HG03139 (cell line): ENCODE measurements around the gene FJX1.
A peak's percentile ranks its signal among the peaks of the same experiment; 100 is the strongest.

Source experiments
- ATAC-seq: cut with Tn5 transposase; IDR thresholded peaks from one replicate; pipeline ENCODE4 v1.9.1; 2021; ENCODE audit not compliant: unreplicated experiment

FJX1 gene, protein sequence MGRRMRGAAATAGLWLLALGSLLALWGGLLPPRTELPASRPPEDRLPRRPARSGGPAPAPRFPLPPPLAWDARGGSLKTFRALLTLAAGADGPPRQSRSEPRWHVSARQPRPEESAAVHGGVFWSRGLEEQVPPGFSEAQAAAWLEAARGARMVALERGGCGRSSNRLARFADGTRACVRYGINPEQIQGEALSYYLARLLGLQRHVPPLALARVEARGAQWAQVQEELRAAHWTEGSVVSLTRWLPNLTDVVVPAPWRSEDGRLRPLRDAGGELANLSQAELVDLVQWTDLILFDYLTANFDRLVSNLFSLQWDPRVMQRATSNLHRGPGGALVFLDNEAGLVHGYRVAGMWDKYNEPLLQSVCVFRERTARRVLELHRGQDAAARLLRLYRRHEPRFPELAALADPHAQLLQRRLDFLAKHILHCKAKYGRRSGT

GRCh38 chr11:35617687-35618496, at the start of gene FJX1:
Gene FJX1, plus strand, starts transcription at chr11:35618460. Its CDS starts 177 bp downstream, at chr11:35618637.
- peak; percentile 28 for ATAC-seq

DNA sequence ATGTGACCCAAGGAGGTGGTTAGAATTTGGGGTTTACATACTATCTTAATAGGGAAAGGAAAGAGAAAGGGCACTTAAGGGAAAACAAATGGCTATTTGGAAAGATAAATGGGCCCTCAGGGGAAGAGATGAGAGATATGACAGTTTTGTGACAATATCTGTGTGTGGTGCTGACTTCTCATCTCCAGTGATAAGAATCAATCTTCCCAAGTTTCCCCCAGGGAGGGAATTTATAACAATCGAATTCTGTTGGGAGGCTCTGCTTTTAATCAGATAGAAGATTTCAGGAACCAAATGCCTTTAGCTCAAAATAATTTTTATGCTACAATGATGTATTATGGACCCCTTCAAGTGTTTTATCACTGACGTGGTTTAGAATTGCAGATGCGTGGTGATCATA, 46.6 kb upstream of the FJX1 start:
- no peak for ATAC-seq

GRCh38 chr11:35579557-35580396, 38.5 kb upstream of the FJX1 start:
- no peak for ATAC-seq

GRCh38 chr11:35580397-35580781, 37.9 kb upstream of the FJX1 start:
- no peak for ATAC-seq

- ATAC-seq = no peak
Observed at GRCh38 chr11:35582033-35582432, 36.2 kb upstream of the FJX1 start.

GRCh38 chr11:35583126-35583525, 35.1 kb upstream of the FJX1 start:
- ATAC-seq = no peak

DNA sequence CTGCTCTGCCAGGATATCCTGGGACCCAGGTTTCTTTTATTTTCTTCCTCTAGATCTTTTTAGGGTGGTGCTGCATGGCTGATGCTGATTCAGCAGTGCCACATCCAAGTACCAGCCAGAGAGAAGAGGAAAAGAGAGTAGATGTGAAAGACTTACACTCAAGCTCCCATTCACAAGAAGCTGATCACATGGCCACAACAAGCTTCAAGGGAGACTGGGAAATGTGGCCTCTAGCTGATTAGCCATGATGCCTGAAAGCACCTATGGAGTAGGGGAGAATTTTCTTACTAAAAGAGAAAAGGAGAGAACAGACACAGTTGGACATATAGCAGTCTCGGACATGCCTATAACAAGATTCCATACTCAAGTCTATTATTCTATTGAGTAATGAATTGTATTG, 34.4 kb upstream of the FJX1 start:
- no peak for ATAC-seq

DNA sequence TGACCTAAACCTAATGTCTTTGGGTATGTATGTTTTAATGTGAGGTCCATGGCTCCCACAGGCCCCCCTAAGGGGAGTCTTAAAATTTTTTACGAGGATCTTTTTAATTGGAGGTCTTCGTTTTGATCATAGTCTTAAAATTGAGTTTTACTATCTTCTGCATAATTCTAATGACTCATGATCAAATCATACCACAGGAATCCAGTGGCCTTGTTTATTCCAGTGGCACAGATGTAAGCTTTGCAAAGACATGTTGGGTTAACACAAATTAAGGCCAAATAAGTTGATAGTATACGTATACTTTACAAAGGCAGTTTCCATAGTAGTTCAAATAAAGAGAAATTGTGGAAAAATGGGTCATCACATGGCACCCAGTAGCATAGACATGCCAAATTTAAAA, 33.9 kb upstream of the FJX1 start:
- no peak for ATAC-seq

DNA sequence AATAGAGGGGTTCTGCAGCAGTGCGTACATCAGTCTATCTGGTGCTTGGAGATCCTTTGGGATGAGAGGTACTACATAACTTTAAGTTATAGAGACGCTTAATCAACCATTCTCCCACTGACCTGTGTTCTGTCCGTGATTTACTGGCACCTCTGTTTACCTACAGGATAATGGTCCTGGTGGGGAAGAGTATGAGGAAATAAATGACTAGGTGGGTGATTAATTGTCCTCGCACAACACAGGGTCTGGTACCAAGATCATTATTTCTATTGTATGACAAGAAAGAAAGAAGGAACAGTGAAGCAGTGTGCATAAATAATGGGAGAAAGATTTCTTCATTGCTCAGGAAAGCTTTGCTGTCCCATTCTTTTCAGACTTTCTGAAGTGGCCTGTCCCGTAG, 32.8 kb upstream of the FJX1 start:
- no peak for ATAC-seq

DNA sequence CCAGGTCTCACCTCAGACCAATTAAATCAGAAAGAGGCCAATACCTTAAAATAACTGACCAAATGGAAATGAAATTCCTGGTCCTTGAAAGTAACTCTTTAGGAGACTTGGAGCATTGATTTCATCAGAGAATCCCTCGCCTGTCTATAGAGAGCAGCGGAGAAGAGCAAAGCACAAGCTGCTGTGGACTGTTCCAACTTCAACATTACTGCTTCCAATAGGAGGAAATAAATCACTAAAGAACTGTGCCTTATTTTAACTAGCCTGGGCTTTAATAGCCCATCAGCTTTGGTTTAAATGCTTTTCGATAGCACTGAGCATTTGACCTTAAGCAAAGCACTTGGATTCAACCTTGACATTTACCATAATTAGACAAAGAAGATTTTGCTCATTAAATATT, 32.0 kb upstream of the FJX1 start:
- no peak for ATAC-seq

GRCh38 chr11:35587972-35588371, 30.3 kb upstream of the FJX1 start:
- no peak for ATAC-seq

DNA sequence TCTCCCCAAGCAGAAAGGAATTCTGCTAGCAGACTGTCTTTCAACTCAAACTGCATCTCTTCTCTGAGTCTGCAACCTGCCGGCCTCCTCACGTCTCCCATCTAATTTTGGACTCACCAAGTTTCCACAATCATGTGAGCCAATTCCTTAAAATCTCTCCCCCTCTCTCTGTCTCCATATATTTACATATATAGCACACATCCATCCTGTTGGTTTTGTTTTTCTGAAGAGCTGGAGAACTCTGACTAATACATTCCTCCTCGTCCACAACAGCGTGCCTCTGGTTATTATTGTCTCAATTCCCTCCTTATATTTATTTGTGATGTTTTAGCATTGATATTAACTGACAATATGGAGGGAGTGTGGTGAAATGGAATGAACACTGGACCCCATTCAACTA, 29.6 kb upstream of the FJX1 start:
- ATAC-seq = no peak

GRCh38 chr11:35589281-35589680, 29.0 kb upstream of the FJX1 start:
- ATAC-seq = no peak

DNA sequence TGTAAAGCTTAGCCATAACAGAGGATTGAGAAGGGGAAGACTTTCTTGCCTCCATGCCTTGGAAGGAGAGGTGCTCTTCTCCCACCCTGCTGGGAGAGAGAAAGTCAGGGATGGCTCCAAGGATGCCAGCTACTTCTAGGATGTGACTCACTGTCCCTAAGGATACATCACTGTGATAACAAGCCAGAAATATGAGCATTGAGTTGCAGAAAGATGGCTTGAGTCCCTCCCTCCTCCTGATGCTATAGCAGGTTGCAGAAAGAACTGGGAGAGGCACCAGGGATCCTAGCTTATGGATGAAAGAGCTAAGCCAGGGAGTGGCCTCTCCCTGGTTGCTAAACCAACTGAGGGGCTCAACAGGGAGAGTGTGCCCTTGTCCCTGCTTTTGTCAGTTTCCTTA, 27.8 kb upstream of the FJX1 start:
- ATAC-seq = no peak

GRCh38 chr11:35593143-35593542, 25.1 kb upstream of the FJX1 start:
- no peak for ATAC-seq

DNA sequence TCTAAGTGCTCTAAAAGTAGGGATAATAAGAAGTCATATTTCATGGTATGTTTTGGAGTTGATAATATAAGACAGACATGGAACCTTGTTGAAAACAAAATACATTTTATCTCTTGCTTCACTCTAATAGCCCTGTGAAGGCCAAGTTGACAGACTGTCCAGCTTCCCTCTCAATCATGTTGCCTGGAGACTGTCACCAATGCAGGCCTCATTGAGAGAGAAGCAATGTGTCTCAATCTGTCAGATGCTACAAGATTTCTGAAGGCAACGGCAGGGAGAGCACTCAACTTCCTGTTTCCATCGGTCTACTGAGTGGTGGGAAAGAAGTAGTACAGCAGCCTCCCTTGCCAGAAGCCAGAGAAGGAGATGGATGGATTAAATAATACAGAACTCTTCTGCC, 23.6 kb upstream of the FJX1 start:
- no peak for ATAC-seq

GRCh38 chr11:35598254-35599125, 19.8 kb upstream of the FJX1 start:
- ATAC-seq = no peak

DNA sequence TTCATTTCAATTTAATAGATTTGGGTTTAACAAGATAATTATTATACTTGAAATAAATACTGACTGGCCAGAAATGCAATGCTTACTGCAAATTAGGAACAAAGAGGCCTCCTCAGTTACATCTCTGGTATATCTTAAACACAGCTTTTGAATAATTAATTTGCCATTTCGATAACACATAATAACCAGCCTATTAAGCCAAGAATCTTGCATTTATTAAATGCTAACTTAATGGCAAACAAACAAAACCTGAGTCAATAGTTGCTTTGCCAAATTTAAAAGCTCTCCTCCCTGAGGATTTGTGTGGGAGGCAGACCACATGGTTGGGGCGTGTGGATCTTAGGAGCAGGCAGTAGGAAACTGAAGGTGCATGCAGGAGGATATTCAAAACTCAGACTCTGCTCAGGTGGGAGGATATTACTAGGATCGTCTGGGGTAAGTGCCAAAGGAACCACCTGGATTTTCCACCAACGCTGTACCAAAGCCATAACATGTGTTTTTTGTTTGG, 17.9 kb upstream of the FJX1 start:
- ATAC-seq = no peak

DNA sequence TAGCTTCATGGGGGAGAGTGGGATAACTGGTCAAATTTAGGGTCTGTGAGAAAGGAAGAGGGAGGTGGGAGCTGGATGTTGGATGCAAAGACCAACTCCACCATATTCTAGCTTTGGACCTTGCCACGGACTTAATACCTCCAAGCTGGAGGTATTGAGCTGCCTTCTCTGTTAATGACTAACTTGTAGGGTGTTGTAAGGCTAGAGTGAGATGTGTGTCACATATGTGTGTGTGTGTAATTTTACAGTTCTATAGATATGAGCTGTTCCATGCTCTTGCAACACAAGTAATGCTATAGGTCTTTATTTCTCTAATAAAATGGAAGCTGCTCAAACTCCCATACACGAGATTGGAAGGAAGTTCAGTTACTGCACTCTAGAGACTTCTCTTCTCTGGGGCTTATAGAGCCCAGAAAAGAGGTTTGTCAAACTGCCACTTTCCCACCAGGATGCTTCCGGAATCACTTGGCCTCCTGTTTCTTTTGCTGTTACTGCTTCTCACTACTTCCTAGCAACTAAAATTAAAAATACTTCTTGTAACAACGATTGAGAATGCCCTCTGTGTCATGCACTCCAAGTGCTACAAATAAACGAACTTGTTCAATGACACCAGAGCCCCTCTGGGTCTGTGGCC, 16.0 kb upstream of the FJX1 start:
- no peak for ATAC-seq

- ATAC-seq = no peak
Observed at GRCh38 chr11:35602979-35603378, 15.3 kb upstream of the FJX1 start.
